PC-3 (cell line): ENCODE data around the gene SSBP2.

Experiments used
- EZH2 ChIP-seq: fragments of 300-600 bp; sonication (generic); IDR thresholded peaks from one replicate; pipeline ENCODE4 v1.6.1; 2017; ENCODE audit warnings: antibody characterized with exemption, mild to moderate bottlenecking, low read length; ENCODE audit not compliant: unreplicated experiment
- TF ChIP-seq, protein P1 (sequence below): fragments of 300-600 bp; sonication (generic); conservative IDR thresholded peaks from 2 replicates; pipeline ENCODE4 v1.5.1; 2017; ENCODE audit warnings: antibody characterized with exemption, low read depth, mild to moderate bottlenecking, low read length

DNA sequence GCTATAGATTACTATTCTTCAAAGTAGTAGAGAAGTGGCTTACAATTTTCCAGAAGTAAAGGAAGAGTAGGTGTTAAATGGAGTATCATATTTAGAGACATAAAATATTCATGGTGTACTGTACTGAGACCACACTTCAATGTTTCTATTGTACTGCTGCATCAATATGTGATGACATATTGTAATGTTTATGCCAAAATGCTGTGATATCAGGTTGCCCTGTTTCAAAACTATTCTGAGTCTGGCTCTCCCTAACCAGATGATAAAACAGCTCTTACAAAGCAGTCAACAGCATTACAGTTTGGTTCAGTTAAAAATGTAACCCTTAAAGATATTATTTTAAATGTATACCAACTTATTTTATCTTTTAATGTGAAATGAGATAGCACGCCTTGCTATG, 326.2 kb downstream of the SSBP2 start:
- TF ChIP-seq, protein P1, sequence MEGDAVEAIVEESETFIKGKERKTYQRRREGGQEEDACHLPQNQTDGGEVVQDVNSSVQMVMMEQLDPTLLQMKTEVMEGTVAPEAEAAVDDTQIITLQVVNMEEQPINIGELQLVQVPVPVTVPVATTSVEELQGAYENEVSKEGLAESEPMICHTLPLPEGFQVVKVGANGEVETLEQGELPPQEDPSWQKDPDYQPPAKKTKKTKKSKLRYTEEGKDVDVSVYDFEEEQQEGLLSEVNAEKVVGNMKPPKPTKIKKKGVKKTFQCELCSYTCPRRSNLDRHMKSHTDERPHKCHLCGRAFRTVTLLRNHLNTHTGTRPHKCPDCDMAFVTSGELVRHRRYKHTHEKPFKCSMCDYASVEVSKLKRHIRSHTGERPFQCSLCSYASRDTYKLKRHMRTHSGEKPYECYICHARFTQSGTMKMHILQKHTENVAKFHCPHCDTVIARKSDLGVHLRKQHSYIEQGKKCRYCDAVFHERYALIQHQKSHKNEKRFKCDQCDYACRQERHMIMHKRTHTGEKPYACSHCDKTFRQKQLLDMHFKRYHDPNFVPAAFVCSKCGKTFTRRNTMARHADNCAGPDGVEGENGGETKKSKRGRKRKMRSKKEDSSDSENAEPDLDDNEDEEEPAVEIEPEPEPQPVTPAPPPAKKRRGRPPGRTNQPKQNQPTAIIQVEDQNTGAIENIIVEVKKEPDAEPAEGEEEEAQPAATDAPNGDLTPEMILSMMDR: no peak
- no peak for TF ChIP-seq EZH2
